GM21786 (cell line): Measurements from ENCODE around the gene CEACAM21.

Source experiments
- ATAC-seq: cut with Tn5 transposase; IDR thresholded peaks from one replicate; pipeline ENCODE4 v1.9.1; 2021; ENCODE audit not compliant: unreplicated experiment

Gene CEACAM21

GRCh38 chr19:41575998-41576397 lies at the start of gene CEACAM21:
Gene CEACAM21 (plus strand): TSS chr19:41576166. CDS start chr19:41576275, 109 bp downstream.
- no peak for ATAC-seq

GRCh38 chr19:41527089-41527488 lies 48.9 kb upstream of the CEACAM21 start:
- no peak for ATAC-seq

- ATAC-seq: no peak
Measured at GRCh38 chr19:41528106-41528505, 47.9 kb upstream of the CEACAM21 start.

- ATAC-seq: no peak
Measured at GRCh38 chr19:41529484-41530183, 46.3 kb upstream of the CEACAM21 start.

GRCh38 chr19:41530184-41530534 lies 45.8 kb upstream of the CEACAM21 start:
- ATAC-seq: no peak

- ATAC-seq: no peak
Measured at GRCh38 chr19:41530761-41531301, 45.1 kb upstream of the CEACAM21 start.

GRCh38 chr19:41531438-41532311 lies 44.3 kb upstream of the CEACAM21 start:
- peak; percentile 41 for ATAC-seq

GRCh38 chr19:41532526-41532925 lies 43.4 kb upstream of the CEACAM21 start:
- ATAC-seq: no peak

- ATAC-seq: no peak
Measured at GRCh38 chr19:41533671-41534215, 42.2 kb upstream of the CEACAM21 start.

GRCh38 chr19:41535029-41535622 lies 40.8 kb upstream of the CEACAM21 start:
- peak; percentile 61 for ATAC-seq

GRCh38 chr19:41537789-41538188 lies 38.2 kb upstream of the CEACAM21 start:
- ATAC-seq: no peak

- ATAC-seq: no peak
Measured at GRCh38 chr19:41540041-41540695, 35.8 kb upstream of the CEACAM21 start.

- no peak for ATAC-seq
Measured at GRCh38 chr19:41541990-41542584, 33.9 kb upstream of the CEACAM21 start.

GRCh38 chr19:41542622-41543021 lies 33.3 kb upstream of the CEACAM21 start:
- ATAC-seq: no peak

- no peak for ATAC-seq
Measured at GRCh38 chr19:41543582-41543981, 32.4 kb upstream of the CEACAM21 start.

GRCh38 chr19:41545547-41545946 lies 30.4 kb upstream of the CEACAM21 start:
- no peak for ATAC-seq

- ATAC-seq: no peak
Measured at GRCh38 chr19:41546386-41546789, 29.6 kb upstream of the CEACAM21 start.

- no peak for ATAC-seq
Measured at GRCh38 chr19:41546961-41547360, 29.0 kb upstream of the CEACAM21 start.

- ATAC-seq: no peak
Measured at GRCh38 chr19:41547569-41547968, 28.4 kb upstream of the CEACAM21 start.

GRCh38 chr19:41548047-41548446 lies 27.9 kb upstream of the CEACAM21 start:
- ATAC-seq: no peak
